NB4 (cell line): ENCODE measurements around the gene ATG2B.

ENCODE experiments used
- DNase-seq: peaks from one replicate; pipeline ENCODE4 v3.0.0; 2010; ENCODE audit warnings: low read depth
- H3K4me3 ChIP-seq: one replicate; pipeline ENCODE4 v1.5.1; 2011; ENCODE audit warnings: mild to moderate bottlenecking, low read depth, low read length, moderate library complexity
- MYC ChIP-seq: IDR thresholded peaks from 2 replicates; pipeline ENCODE4 v1.6.1; 2011; ENCODE audit warnings: low read depth, low read length
- POLR2A ChIP-seq: IDR thresholded peaks from 2 replicates; pipeline ENCODE4 v1.6.1; 2011; ENCODE audit warnings: mild to moderate bottlenecking; ENCODE audit not compliant: insufficient read length; ENCODE audit errors: extremely low read depth
- TF ChIP-seq, protein P1 (sequence below): IDR thresholded peaks from one replicate; pipeline ENCODE4 v1.5.1; 2012; ENCODE audit warnings: low read depth, low read length
- TF ChIP-seq, protein P2 (sequence below): IDR thresholded peaks from 2 replicates; pipeline ENCODE4 v1.6.1; 2011; ENCODE audit warnings: low read depth, low read length

The ATG2B gene

DNA sequence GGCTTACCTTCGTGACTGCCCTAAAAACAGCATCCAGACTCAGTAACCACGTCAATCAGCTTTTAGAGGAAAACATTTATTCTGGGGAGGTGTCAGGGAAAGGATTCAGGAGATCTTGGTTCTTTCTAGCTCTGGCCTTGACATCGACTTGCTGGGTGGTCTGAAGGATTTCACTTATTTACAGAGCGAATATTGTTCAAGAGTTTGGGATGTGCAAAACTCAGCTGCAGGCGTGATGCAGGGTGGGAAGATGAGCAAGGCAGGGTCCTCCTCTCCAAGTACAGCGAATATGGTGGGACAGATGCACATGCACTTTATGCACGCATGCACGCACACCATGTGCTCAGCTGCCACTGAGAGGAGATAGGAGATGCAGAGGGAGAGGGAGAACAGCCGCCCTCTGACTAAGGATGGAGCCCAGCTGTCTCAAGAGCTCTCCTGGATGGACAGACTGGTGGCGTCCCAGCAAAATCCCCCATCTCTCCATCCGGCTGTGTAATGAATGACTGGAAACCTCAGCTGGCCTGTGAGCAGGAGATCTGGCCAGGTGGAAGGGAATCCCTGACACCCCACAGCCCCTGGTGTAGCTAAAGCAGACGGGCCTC, 131.5 kb downstream of the ATG2B start:
- H3K4me3 ChIP-seq = no peak overlapping the region
- no peak for TF ChIP-seq MYC
- TF ChIP-seq, protein P1, sequence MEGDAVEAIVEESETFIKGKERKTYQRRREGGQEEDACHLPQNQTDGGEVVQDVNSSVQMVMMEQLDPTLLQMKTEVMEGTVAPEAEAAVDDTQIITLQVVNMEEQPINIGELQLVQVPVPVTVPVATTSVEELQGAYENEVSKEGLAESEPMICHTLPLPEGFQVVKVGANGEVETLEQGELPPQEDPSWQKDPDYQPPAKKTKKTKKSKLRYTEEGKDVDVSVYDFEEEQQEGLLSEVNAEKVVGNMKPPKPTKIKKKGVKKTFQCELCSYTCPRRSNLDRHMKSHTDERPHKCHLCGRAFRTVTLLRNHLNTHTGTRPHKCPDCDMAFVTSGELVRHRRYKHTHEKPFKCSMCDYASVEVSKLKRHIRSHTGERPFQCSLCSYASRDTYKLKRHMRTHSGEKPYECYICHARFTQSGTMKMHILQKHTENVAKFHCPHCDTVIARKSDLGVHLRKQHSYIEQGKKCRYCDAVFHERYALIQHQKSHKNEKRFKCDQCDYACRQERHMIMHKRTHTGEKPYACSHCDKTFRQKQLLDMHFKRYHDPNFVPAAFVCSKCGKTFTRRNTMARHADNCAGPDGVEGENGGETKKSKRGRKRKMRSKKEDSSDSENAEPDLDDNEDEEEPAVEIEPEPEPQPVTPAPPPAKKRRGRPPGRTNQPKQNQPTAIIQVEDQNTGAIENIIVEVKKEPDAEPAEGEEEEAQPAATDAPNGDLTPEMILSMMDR = no peak
- no peak for TF ChIP-seq POLR2A
- TF ChIP-seq, protein P2, sequence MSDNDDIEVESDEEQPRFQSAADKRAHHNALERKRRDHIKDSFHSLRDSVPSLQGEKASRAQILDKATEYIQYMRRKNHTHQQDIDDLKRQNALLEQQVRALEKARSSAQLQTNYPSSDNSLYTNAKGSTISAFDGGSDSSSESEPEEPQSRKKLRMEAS = no peak
- DNase-seq = no peak

DNA sequence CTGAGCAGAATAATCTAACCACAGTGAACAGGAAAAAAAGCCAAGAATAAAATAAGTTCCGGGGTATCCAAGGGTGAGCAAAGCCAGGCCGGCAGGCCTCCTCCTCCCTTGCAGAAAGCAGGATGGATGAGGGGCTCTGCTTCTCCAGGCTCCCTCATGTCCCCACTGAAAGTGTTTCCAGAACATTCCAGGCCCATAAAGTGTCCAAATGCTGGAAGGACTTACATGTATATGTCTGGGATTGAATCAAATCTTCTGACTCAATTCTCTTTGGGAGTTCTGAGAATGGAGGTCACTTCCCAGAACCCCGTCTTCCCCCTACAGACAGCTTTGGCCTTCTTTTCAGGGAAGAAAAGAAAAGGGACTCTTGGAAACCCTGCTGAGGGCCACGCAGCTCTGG, 132.1 kb downstream of the ATG2B start:
- no peak overlapping the region for H3K4me3 ChIP-seq
- DNase-seq = no peak
- TF ChIP-seq POLR2A (no peak), MYC (no peak)
- TF ChIP-seq, protein P1 = no peak
- TF ChIP-seq, protein P2 = no peak

DNA sequence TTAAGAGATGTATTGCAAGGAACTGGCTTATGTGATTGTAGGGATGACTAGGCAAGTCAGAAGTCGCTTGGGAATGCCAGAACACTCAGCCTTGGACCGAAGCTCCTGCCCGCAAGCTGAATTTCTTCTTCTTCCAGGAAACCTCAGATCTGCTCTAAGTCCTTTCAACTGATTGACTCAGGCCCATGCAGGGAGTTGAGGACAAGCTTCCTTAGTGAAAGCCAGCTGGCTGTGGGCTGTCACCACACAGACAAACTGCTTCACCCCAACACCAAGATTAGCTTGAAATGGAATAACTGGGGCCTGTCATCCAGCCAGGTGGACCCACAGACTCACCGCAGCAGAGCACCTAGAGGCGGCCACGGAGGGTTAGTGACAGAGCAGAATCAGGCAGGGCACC, 133.8 kb downstream of the ATG2B start:
- TF ChIP-seq, protein P2 = no peak
- TF ChIP-seq MYC = no peak
- TF ChIP-seq, protein P1 = no peak
- no peak for DNase-seq
- no peak overlapping the region for H3K4me3 ChIP-seq
